NCI-H446 (cell line): ENCODE measurements around the gene SNTG2.

Experiments
- DNase-seq, 2 experiments: peaks; one replicate each; lab custom pipeline; 2025; lab: John Stamatoyannopoulos, UW

Gene SNTG2

GRCh38 chr2:1319393-1319792 lies 368.7 kb downstream of the SNTG2 start:
- no peak for DNase-seq

GRCh38 chr2:1321321-1321720 lies 370.7 kb downstream of the SNTG2 start:
- no peak for DNase-seq

DNA sequence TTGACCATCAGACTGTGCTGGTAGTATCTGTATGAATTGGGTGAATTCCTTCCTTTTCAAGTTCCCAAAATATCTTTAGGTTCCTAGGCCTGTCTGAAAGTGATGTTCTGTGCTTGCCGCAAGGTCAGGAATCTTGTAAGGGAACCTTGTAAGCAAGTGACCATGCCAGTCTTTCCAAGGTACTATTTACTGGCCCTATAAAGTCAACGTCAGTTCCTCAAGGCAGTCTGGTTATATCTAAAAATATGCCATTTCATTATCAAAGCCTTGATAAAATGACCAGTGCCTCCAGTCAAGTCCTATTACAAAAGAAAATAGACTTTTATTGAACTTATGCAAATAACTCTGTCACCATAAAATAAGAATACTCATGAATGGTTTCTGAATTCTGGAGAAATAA lies 374.2 kb downstream of the SNTG2 start:
- DNase-seq: no peak

- no peak for DNase-seq
Observed at GRCh38 chr2:1328684-1329083, 378.0 kb downstream of the SNTG2 start.

- DNase-seq: no peak
Observed at GRCh38 chr2:1339388-1340140, 388.9 kb downstream of the SNTG2 start.

DNA sequence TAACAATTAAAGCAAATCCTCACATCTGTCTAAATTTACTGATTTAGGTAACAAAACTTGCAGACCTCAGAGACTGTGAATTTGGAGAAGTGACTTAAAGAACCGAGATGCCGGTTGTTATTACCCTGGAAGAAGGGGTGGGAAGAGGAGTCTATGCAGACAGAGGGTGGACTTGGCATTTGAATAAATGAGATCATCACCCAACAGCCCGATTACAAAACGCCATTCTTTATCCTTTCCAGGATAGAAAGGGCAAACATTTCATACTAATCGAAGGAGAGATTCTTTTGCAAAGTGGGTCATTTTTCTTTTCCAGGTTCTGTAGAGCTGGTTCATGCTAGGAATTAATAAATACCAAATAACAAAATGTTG lies 389.5 kb downstream of the SNTG2 start:
- no peak for DNase-seq

- DNase-seq: no peak
Observed at GRCh38 chr2:1341404-1342120, 390.9 kb downstream of the SNTG2 start.

GRCh38 chr2:1348789-1349188 lies 398.1 kb downstream of the SNTG2 start:
- DNase-seq: no peak

DNA sequence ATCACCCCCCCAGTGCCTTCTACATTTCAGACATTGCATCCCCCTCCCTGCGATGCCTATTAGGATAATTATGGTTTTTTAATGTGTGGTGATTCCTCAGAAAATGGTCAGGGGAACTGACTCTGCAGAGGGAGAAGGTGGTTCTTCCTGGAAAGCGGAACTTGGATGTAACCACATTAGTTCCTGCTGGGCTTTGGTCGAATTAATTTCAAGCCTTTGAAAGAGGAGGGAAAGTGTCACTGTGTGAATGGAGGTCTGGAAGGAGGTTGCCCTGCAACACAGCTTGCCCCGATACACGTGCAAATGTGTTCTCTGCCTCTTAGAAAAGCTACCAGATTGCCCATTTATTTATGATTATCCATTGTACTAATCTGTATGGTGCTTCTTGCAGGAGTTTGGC lies 399.5 kb downstream of the SNTG2 start:
- DNase-seq: no peak

DNA sequence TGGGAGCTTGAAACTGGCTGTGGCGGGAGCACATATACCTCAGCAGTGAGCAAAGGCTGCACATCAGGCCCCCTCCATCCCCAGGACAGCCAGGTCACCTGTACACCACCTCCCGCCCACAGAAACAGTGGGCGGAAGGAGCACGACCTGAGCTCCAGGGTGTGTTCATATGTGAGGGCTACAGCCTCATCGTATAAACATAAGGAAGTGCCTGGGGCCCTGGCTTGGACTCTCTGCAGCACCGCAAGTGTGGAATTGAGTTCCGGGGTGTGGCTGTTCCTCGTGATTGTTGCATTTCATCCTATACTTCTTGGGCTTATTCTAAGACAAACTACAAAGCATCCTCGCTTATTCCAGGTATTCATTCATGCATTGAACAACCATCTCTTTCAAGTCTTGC lies 402.5 kb downstream of the SNTG2 start:
- no peak for DNase-seq

- DNase-seq: no peak
Observed at GRCh38 chr2:1353543-1353942, 402.9 kb downstream of the SNTG2 start.

DNA sequence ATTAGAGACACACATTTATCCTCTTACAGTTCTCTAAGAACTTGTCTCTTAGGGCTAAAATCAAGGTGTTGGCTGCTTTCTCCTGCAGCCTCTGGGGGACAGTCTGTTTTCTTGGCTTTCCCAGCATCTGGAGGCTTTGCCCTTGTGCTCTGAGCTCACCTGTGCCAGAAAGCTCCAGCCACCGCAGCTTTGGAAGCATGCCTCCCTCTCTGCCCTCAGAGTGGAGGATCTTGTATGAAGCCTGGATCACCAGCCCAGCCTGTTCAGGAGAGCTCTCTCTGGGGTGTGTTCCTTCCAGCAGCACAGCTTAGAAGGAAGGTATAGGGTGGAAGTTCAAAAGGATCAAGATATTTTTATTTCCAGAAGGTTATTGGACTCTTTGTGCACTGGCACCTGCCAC lies 409.5 kb downstream of the SNTG2 start:
- no peak for DNase-seq

GRCh38 chr2:1360557-1361250 lies 410.1 kb downstream of the SNTG2 start:
- no peak for DNase-seq

DNA sequence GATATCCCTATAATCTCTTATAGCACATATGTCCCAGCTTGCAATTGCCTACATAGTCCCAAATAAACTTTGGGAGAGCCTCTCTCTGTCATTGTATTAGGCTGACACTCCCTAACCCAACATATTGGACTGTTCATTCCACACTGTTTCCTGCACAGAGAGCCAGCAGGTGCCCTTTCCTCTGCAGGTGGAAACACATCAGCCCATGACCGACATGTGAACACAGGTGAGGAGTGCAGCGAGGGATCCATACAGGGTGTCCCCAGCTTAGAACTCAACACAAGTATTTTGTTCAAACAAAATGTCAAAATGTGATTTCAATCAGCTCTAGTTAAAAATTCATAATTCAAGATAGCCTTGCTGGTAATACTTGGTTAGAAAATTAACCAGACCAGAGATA lies 412.7 kb downstream of the SNTG2 start:
- no peak for DNase-seq

- no peak for DNase-seq
Observed at GRCh38 chr2:1366546-1367134, 416.0 kb downstream of the SNTG2 start.

DNA sequence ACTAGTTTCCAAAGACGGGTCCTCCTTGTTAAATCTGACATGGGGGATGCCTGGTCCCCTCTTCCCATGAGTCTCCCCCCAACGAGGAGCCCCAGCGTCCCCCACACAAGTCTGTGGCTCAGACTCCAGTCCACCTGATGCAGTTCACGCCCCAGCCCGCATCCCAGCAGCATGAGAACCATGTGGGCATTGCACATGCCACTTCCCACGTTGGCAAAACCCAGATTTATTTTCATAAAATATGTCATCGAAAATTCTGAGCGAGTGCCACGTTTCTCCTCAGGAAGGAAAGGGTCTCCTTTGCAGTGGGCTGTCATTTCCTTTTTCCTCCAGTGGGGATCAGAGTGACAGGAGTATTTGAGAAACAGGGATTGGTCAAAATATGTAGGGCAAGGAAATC lies 417.0 kb downstream of the SNTG2 start:
- DNase-seq: no peak

- no peak for DNase-seq
Observed at GRCh38 chr2:1369905-1370304, 419.3 kb downstream of the SNTG2 start.

DNA sequence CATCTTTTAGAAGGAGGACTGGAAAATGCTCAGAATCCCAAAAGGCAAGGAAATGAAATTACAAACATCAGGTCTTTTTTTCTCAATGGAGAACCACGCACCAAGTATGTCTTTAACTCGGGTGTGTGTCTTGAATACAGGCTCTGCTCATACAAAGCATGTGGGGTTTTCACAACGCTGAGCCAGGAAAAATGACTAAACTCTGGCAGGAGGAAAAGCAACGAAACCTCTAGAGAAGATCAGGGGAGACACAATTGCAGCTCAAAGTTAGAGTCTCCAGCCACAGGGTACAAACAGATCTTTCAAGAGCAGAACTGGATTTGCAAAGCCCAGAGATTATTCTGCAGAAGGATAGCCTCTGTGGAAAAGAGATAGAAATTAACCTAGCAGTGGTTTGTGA lies 419.8 kb downstream of the SNTG2 start:
- no peak for DNase-seq

GRCh38 chr2:1371082-1371481 lies 420.4 kb downstream of the SNTG2 start:
- DNase-seq: no peak

- DNase-seq: no peak
Observed at GRCh38 chr2:1373830-1374229, 423.2 kb downstream of the SNTG2 start.

GRCh38 chr2:1374287-1374686 lies 423.6 kb downstream of the SNTG2 start:
- DNase-seq: no peak

- DNase-seq: no peak
Observed at GRCh38 chr2:1375794-1376193, 425.1 kb downstream of the SNTG2 start.

DNA sequence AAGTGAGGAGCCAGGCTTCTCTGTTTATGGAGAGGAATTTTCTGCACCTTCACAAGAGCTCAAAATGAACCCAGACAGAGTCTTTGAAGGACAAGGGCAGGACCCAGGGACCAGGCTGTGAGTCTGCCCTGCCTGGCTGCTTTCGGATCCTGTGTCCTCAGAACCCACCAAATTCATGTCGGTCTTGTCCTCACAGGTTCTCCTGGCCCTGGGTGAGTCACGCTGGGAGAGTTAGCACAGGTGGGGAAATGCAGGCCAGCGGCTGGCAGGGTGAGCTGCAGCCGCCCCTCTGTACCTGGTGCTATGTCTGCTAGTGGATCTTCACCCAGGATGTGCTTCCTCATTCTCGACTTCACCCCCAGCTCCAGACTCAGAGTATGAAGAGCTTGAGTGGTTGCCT lies 426.8 kb downstream of the SNTG2 start:
- no peak for DNase-seq
